Vagina (tissue), 2 donors: ENCODE measurements around the gene SMPD4. TPM values are rescaled to one million over a fixed set of nuclear protein-coding genes. Genes with fewer than 3 reads are reported as not detected.
"Not testable (repeated sequence)": the region's sequence is repeated elsewhere in the genome, so short reads cannot be mapped to it uniquely, and the experiment has no call there.

Experiments
- DNase-seq, 2 donors: peaks; one replicate each; pipeline ENCODE4 v3.0.0-alpha.2; 2017; ENCODE audit errors: extremely low spot score in 2 of 2
- H3K27ac ChIP-seq: fragments of 200-600 bp; sonication (generic); one replicate; pipeline ENCODE4 v1.5.1; 2019
- H3K27me3 ChIP-seq: fragments of 200-600 bp; sonication (generic); one replicate; pipeline ENCODE4 v1.5.1; 2019
- H3K36me3 ChIP-seq, 2 donors: fragments of 200-600 bp; sonication (generic); one replicate each; pipeline ENCODE4 v1.5.1; 2017 to 2019
- H3K4me1 ChIP-seq: fragments of 200-600 bp; sonication (generic); one replicate; pipeline ENCODE4 v1.5.1; 2019
- H3K4me3 ChIP-seq, 2 donors: fragments of 200-600 bp; sonication (generic); 1 replicate in 1 of 2; 2 replicates in 1 of 2; pipeline ENCODE4 v1.5.1; 2016 to 2019
- H3K9me3 ChIP-seq: fragments of 200-600 bp; sonication (generic); one replicate; pipeline ENCODE4 v1.5.1; 2019
- POLR2A ChIP-seq, 2 donors: fragments of 450-650 bp; IDR thresholded peaks; one replicate each; pipeline ENCODE4 v1.6.1; 2017; ENCODE audit warnings: antibody characterized with exemption in 2 of 2, mild to moderate bottlenecking in 2 of 2, moderate library complexity in 2 of 2
- POLR2AphosphoS5 ChIP-seq, 2 donors: sonication (generic); formaldehyde crosslinking; IDR thresholded peaks; one replicate each; pipeline ENCODE4 v1.9.0; 2017; ENCODE audit warnings: antibody characterized with exemption in 2 of 2, mild to moderate bottlenecking in 2 of 2, low read depth in 1 of 2; ENCODE audit not compliant: insufficient read depth in 1 of 2
- intact Hi-C: fragments of 100-400 bp; cut with DNase I; formaldehyde crosslinking; loops from one replicate; pipeline ENCODE4 v1.15.1; 2023
- total RNA-seq: library from RNA; depleted of rRNA; stranded (reverse); fragments of >200 nt; gene quantifications from one replicate; pipeline ENCODE4 v1.2.3, GENCODE V29; 2016
- TF ChIP-seq, protein P1 (sequence below), 3 experiments: fragments of 450-650 bp in 2 of 3; fragments of 200-600 bp in 1 of 3; sonication (generic) in 1 of 3; IDR thresholded peaks; one replicate each; pipeline ENCODE4 v1.5.1; 2017 to 2019; ENCODE audit warnings: antibody characterized with exemption in 3 of 3, mild to moderate bottlenecking in 2 of 3, moderate library complexity in 2 of 3

SMPD4 gene
- total RNA-seq, 1 donor from 2014 or later: 45.2 TPM

DNA sequence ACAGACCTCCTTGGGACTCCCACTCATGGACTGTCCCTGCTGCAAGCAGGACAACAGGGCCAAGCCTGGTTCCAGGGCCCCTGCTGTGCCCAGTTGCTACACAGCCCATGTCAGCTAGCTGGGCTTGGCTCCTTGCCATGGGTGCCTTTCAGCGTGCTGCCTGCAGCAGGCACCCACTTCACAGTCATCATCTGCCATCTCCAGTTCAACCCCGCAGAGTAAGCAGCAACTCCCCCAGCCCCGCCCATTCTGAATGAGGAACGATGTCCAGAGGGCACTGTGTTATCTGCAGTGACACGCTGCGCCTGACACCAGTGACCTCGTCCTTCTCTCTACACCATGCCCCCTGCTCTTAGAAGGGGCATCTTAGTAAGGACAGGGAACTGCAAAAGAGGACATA, 21.1 kb upstream of the SMPD4 start:
- H3K36me3 ChIP-seq, H3K4me3 ChIP-seq, DNase-seq, intact Hi-C loops, H3K4me1 ChIP-seq, H3K9me3 ChIP-seq, H3K27me3 ChIP-seq, H3K27ac ChIP-seq: not testable (repeated sequence)

DNA sequence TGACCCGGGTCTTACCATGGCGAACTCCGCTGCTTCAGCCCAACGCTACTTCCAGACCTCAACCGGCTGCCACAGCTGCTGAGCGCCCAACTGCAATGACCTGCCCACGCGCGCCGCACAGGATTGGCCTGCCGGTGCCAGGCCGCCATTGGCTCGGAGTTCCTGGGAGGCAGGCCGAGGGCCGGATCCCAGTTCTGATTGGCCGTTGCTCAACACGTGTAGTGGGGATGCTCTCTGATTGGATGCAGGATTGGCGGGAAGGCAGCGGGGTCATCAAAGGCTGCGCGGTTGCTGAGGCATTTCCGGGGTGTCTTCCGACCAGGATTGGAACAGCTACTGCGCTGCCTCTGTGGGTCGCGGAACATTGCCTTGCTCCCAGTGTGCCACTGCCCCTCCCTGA, 16.9 kb upstream of the SMPD4 start, which contains the start of gene TUBA3E:
Gene TUBA3E (minus strand): TSS at position 97 of the 400 bp plus-strand sequence. CDS start 79 bp downstream, at position 18.
- intact Hi-C loops: no loop called here
- TF ChIP-seq POLR2A (IDR thresholded peaks at IDR 0.05) (no peak), POLR2AphosphoS5 (IDR thresholded peaks at IDR 0.05; ENCODE audit: insufficient read depth in 1 of 2, low read depth in 1 of 2) (no peak)
- TF ChIP-seq, protein P1, sequence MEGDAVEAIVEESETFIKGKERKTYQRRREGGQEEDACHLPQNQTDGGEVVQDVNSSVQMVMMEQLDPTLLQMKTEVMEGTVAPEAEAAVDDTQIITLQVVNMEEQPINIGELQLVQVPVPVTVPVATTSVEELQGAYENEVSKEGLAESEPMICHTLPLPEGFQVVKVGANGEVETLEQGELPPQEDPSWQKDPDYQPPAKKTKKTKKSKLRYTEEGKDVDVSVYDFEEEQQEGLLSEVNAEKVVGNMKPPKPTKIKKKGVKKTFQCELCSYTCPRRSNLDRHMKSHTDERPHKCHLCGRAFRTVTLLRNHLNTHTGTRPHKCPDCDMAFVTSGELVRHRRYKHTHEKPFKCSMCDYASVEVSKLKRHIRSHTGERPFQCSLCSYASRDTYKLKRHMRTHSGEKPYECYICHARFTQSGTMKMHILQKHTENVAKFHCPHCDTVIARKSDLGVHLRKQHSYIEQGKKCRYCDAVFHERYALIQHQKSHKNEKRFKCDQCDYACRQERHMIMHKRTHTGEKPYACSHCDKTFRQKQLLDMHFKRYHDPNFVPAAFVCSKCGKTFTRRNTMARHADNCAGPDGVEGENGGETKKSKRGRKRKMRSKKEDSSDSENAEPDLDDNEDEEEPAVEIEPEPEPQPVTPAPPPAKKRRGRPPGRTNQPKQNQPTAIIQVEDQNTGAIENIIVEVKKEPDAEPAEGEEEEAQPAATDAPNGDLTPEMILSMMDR (IDR thresholded peaks at IDR 0.05): no peak
- no peaks in the 10 kb centered on the region for H3K36me3 ChIP-seq
- H3K4me3 ChIP-seq: no peak within 1 kb of the TSS
- no peak for DNase-seq
- H3K27ac ChIP-seq: no peak within 1 kb of the TSS
- no peaks in the 10 kb centered on the region for H3K4me1 ChIP-seq
- H3K9me3 ChIP-seq: no peaks in the 10 kb centered on the region
- H3K27me3 ChIP-seq: no peaks in the 10 kb centered on the region

DNA sequence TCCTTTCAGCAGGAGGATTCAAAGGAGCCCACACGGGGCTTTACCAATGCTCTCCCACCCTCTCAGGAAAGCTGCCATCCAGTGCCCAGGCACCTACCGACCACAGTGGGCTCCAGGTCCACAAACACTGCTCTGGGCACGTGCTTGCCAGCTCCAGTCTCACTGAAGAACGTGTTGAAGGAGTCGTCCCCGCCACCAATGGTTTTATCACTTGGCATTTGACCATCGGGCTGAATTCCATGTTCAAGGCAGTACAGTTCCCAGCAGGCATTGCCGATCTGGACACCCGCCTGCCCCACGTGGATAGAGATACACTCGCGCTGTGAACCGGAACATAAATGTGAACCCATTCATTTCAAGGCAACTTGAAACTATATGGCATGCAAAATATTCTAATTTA, 14.7 kb upstream of the SMPD4 start:
- DNase-seq, H3K4me1 ChIP-seq, H3K36me3 ChIP-seq, intact Hi-C loops, H3K9me3 ChIP-seq, H3K4me3 ChIP-seq, H3K27me3 ChIP-seq, H3K27ac ChIP-seq: not testable (repeated sequence)

DNA sequence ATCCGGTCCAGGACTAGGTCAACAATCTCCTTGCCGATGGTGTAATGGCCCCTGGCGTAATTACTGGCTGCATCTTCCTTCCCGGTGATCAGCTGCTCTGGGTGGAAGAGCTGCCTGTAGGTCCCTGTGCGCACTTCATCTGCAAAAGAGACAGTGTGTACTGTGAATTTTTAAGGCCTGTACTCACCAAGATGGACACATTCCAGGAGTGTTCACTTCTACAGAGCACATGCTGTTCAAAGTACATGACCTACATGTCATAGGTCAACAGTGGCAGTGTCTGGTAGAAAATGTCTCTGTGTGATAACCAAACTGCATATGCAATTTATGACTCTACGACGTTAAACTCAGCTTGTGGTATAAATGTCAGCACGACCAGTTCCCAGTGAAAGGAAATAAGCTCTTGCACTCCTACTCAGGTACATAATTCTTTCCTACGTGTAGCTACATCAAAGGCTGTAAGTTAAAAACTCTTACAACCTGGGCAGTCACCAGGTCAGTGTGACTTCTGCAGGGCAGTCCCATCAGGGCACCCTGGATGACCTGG, 13.8 kb upstream of the SMPD4 start:
- H3K4me3 ChIP-seq, intact Hi-C loops, H3K36me3 ChIP-seq, H3K9me3 ChIP-seq, H3K4me1 ChIP-seq, H3K27ac ChIP-seq, H3K27me3 ChIP-seq, DNase-seq: not testable (repeated sequence)

DNA sequence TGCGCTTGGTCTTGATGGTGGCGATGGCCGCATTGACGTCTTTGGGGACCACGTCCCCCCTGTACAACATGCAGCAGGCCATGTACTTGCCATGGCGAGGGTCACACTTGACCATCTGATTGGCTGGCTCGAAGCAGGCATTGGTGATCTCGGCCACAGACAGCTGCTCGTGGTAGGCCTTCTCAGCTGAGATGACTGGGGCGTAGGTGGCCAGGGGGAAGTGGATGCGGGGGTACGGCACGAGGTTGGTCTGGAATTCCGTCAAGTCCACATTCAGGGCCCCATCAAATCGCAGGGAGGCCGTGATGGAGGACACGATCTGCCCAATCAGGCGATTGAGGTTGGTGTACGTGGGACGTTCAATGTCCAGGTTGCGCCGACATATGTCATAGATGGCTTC, 12.4 kb upstream of the SMPD4 start:
- H3K4me1 ChIP-seq, intact Hi-C loops, H3K9me3 ChIP-seq, H3K27me3 ChIP-seq, H3K4me3 ChIP-seq, H3K36me3 ChIP-seq, DNase-seq, H3K27ac ChIP-seq: not testable (repeated sequence)

DNA sequence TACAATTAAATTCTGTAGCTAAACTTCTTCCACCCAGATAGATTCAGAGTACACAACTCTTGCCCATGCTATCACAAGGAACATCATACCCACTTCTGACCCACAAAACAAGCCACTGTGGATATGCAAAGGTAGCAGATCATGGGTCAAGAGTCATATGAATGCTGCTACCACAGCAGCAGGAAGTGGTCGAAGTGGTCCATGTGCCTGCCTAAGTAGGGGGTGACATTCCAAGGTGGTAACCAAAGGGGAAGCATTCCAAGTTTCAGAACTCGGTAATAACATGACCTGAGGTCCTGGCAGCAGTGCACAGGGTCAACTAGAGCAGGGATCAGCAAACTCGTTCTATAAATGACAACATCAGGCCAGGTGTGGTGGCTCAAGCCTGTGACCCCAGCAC, 11.0 kb upstream of the SMPD4 start:
- not testable (repeated sequence) for H3K36me3 ChIP-seq, H3K4me1 ChIP-seq, DNase-seq

DNA sequence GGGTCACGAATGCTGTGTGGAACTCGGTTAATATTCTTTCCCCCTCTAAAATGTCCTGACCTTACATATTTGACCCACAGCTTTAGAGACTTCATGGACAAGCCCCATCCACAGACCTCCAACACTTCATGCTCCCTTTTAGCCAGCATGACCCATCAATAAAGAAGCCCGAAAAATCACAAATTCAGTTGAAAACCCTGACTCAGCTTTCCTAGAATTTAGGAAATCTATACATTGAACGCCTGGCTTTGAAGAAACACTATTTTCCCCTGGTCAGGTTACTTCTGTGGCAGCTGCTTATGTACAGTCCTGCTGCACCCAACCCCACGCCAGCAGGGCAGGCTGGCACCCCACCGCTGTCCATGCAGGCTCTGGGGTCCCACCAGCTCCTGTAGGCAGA, 9.9 kb upstream of the SMPD4 start:
- H3K4me3 ChIP-seq: not testable (repeated sequence)

More for the DNA sequence above, 11.0 kb upstream of the SMPD4 start:
- intact Hi-C loops, H3K9me3 ChIP-seq, H3K4me3 ChIP-seq, H3K27ac ChIP-seq, H3K27me3 ChIP-seq: not testable (repeated sequence)

DNA sequence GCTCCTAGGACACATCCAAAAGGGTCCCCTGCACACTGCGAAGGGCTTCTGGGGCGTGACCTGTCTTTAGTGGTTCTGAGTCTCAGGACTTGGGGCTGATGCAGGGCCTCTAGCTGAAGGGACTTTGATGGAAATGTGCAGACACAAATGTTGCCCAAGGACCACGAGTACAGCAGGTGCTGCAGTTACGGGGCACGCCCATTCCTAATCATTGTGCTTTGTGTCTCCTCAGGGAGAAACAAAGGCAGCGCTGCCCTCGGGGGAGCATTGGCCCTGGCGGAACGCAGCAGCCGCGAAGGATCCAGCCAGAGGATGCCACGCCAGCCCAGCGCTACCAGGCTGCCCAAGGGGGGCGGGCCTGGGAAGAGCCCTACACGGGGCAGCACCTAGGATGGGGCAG, 8.8 kb upstream of the SMPD4 start:
- TF ChIP-seq, protein P1 (IDR thresholded peaks at IDR 0.05): no peak
- TF ChIP-seq POLR2A (IDR thresholded peaks at IDR 0.05) (no peak), POLR2AphosphoS5 (IDR thresholded peaks at IDR 0.05; ENCODE audit: insufficient read depth in 1 of 2, low read depth in 1 of 2) (no peak)
- intact Hi-C loops: no loop called here
- DNase-seq: no peak
- H3K36me3 ChIP-seq: no peaks in the 10 kb centered on the region
- no peak overlapping the region for H3K27ac ChIP-seq
- no peak overlapping the region for H3K4me3 ChIP-seq
- no peaks in the 10 kb centered on the region for H3K27me3 ChIP-seq
- H3K4me1 ChIP-seq: no peaks in the 10 kb centered on the region
- no peaks in the 10 kb centered on the region for H3K9me3 ChIP-seq

More for the DNA sequence above, 9.9 kb upstream of the SMPD4 start:
- intact Hi-C loops, H3K4me1 ChIP-seq, H3K9me3 ChIP-seq, H3K36me3 ChIP-seq, H3K27me3 ChIP-seq, DNase-seq, H3K27ac ChIP-seq: not testable (repeated sequence)

DNA sequence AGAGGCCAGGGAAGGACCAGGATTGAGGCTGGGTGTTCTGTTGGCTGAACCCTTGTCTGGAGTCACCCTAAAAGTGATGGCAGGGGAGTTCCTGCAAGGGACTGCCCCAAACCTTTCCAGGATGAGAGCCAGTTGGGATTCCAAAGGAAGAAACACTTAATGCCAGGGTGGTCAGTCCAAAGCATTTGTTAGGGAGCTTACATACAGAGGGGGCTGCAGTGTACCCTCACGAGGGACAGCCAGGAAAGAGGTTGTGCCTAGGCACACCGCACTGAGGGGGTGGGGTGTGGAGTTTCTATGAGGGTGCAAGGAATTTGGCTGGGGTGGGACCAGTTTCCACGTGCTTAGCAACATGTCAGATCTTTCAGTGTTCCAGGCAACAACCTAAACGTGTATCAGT, 7.6 kb upstream of the SMPD4 start:
- H3K4me3 ChIP-seq, H3K27me3 ChIP-seq, H3K27ac ChIP-seq, H3K4me1 ChIP-seq, H3K9me3 ChIP-seq, H3K36me3 ChIP-seq, DNase-seq: not testable (repeated sequence)
- intact Hi-C loops: loop anchor here (5.0 to 10.0 kb wide), 2 partner anchors 156 to 1298 kb away; partner anchors contain the start of gene IMP4

DNA sequence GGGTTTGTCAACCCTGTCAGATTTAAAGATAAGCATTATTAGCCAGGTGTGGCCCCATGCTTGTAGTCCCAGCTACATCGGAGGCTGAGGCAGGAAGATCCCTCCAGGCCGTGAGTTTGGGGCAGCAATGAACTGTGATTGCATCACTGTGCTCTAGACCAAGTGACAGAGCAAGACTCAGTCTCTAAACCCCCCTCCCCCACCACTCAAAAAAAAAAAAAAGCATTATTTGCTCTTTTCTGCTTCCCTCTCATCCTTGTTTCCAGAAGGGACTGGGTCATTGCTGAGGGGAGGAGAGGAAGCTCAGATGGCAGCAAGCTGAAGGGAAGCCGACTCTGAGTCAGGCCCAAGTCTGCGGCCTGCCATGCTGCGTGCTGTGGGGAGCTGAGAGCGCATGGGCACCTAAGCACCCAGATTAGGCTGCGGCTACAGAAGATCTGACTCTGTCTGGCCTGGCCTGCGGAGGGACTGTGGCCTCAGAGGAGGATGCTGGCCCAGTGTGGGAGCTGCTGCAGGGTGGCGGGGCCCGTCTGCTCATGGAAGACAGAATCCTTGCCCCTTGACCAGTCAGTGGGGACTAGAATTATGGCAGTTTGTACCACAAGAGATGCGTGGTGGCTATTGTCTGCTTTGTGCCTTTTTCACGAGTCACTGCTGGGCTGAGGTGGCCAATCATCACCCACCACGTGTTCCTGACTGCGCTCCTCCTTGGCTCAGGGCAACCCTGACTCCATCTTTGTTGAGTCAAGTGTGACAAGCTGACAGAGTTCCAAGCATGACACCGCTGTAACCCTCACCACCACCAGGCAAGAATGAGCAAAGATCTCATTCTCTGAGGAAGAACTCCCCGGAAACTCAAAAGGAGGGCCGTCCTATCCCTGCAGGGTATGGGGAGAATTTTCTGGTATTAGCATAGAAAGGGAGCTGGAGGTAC, 6.7 kb upstream of the SMPD4 start:
- H3K27ac ChIP-seq, DNase-seq, H3K36me3 ChIP-seq, H3K27me3 ChIP-seq, H3K4me3 ChIP-seq, H3K9me3 ChIP-seq: not testable (repeated sequence)
- peaks cover 13% of the 10 kb centered on the region for H3K4me1 ChIP-seq
- intact Hi-C loops: loop anchor here (5.0 to 10.0 kb wide), 2 partner anchors 157 to 1299 kb away; partner anchors contain the start of gene IMP4
